H1 (cell line): Measurements from ENCODE around the gene OXER1. TPM values are rescaled to one million over a fixed set of nuclear protein-coding genes. Genes with fewer than 3 reads are reported as not detected.

Experiments used
- ASH2L ChIP-seq: fragments of 200-600, 300-600 bp; sonication (generic); IDR thresholded peaks from one replicate; pipeline ENCODE4 v1.7.1; 2017; ENCODE audit warnings: low read length
- BACH1 ChIP-seq: IDR thresholded peaks from 2 replicates; pipeline ENCODE4 v1.6.1; 2012; ENCODE audit warnings: low read length, improper control_type of control experiment
- CHD2 ChIP-seq: IDR thresholded peaks from 2 replicates; pipeline ENCODE4 v1.6.1; 2012; ENCODE audit warnings: low read length, improper control_type of control experiment
- CTCF ChIP-seq, 3 experiments: IDR thresholded peaks; 1 replicate in 2 of 3; 2 replicates in 1 of 3; pipeline versions ENCODE4 v1.5.1 to v1.6.1; 2011; ENCODE audit warnings: low read length in 3 of 3, mild to moderate bottlenecking in 3 of 3, inconsistent platforms in 2 of 3, low read depth in 1 of 3, moderate library complexity in 1 of 3; ENCODE audit not compliant: insufficient read depth in 1 of 3; ENCODE audit errors: control extremely low read depth in 1 of 3
- EGR1 ChIP-seq: IDR thresholded peaks from 2 replicates; pipeline ENCODE4 v1.6.1; 2011; ENCODE audit warnings: low read depth, low read length, borderline replicate concordance
- GABPA ChIP-seq: IDR thresholded peaks from 2 replicates; pipeline ENCODE4 v1.6.1; 2011; ENCODE audit warnings: mild to moderate bottlenecking, low read length, moderate library complexity, borderline replicate concordance; ENCODE audit not compliant: insufficient read depth
- GTF2F1 ChIP-seq: IDR thresholded peaks from 2 replicates; pipeline ENCODE4 v1.6.1; 2012; ENCODE audit warnings: low read depth, low read length, improper control_type of control experiment, borderline replicate concordance
- HDAC2 ChIP-seq, 2 experiments: fragments of 300-600 bp in 1 of 2; sonication (generic) in 1 of 2; IDR thresholded peaks; 2 replicates each; pipeline ENCODE4 v1.6.1; 2011 to 2012; ENCODE audit warnings: low read depth in 2 of 2, low read length in 2 of 2, mild to moderate bottlenecking in 2 of 2, moderate library complexity in 2 of 2, borderline replicate concordance in 1 of 2, inconsistent platforms in 1 of 2
- HDAC6 ChIP-seq: IDR thresholded peaks from one replicate; pipeline ENCODE4 v1.7.1; 2012; ENCODE audit warnings: low read depth, mild to moderate bottlenecking, inconsistent platforms, low read length, moderate library complexity
- JUN ChIP-seq: IDR thresholded peaks from 2 replicates; pipeline ENCODE4 v1.6.1; 2011; ENCODE audit warnings: low read depth, mild to moderate bottlenecking, improper control_type of control experiment, low read length
- JUND ChIP-seq: IDR thresholded peaks from 2 replicates; pipeline ENCODE4 v1.6.1; 2011; ENCODE audit warnings: mild to moderate bottlenecking, improper control_type of control experiment, low read length
- KDM5A ChIP-seq: fragments of 200-600 bp; IDR thresholded peaks from 2 replicates; pipeline ENCODE4 v1.7.1; 2012; ENCODE audit warnings: mild to moderate bottlenecking, low read length, inconsistent platforms, mixed read lengths
- MAX ChIP-seq: IDR thresholded peaks from 2 replicates; pipeline ENCODE4 v1.6.1; 2012; ENCODE audit warnings: inconsistent platforms
- RBBP5 ChIP-seq: IDR thresholded peaks from 2 replicates; pipeline ENCODE4 v1.7.1; 2012; ENCODE audit warnings: low read depth, mild to moderate bottlenecking, inconsistent platforms, low read length, moderate library complexity, borderline replicate concordance
- RFX5 ChIP-seq: IDR thresholded peaks from 2 replicates; pipeline ENCODE4 v1.6.1; 2011; ENCODE audit warnings: low read depth, low read length, improper control_type of control experiment, borderline replicate concordance
- RNF2 ChIP-seq: fragments of 200-900, 300-1000 bp; sonication (generic); IDR thresholded peaks from 2 replicates; pipeline ENCODE4 v1.7.1; 2016; ENCODE audit warnings: borderline replicate concordance, low read depth, mild to moderate bottlenecking, antibody characterized with exemption, low read length; ENCODE audit not compliant: poor library complexity, severe bottlenecking; ENCODE audit errors: missing control alignments
- SP1 ChIP-seq: IDR thresholded peaks from 2 replicates; pipeline ENCODE4 v1.6.1; 2011; ENCODE audit warnings: low read depth, low read length
- SP2 ChIP-seq: IDR thresholded peaks from 2 replicates; pipeline ENCODE4 v1.6.1; 2012; ENCODE audit warnings: mild to moderate bottlenecking, low read length, inconsistent platforms
- TAF1 ChIP-seq: IDR thresholded peaks from 2 replicates; pipeline ENCODE4 v1.6.1; 2011; ENCODE audit warnings: mild to moderate bottlenecking, low read depth, low read length
- TAF7 ChIP-seq: optimal IDR thresholded peaks from 2 replicates; pipeline ENCODE3; 2011; ENCODE audit warnings: low read depth, mild to moderate bottlenecking, inconsistent platforms, low read length, moderate library complexity, borderline replicate concordance
- TBP ChIP-seq: IDR thresholded peaks from 2 replicates; pipeline ENCODE4 v1.6.1; 2011; ENCODE audit warnings: low read depth, low read length, improper control_type of control experiment
- TCF12 ChIP-seq: IDR thresholded peaks from 2 replicates; pipeline ENCODE4 v1.6.1; 2011; ENCODE audit warnings: low read depth, mild to moderate bottlenecking, low read length
- polyA plus RNA-seq, 7 experiments: library from polyadenylated mRNA; depleted of rRNA in 3 of 7; stranded (reverse) in 5 of 7; unstranded in 2 of 7; fragments of >200 nt in 5 of 7; fragments of 200-250 nt in 2 of 7; gene quantifications; 1 replicate in 5 of 7; 2 replicates in 1 of 7; 4 replicates in 1 of 7; pipeline versions ENCODE4 v1.2.1 to v1.2.3, GENCODE V29; 2011 to 2013; ENCODE audit warnings: missing spikeins in 2 of 7, mixed read lengths in 2 of 7
- total RNA-seq: library from RNA; stranded (reverse); fragmentation: NEBNext Ultra II Directional; extraction: Animal tissue kit (Norgen Biotek cat#: 25700); gene quantifications from 2 replicates; pipeline ENCODE4 v1.2.1, GENCODE V29; 2021

Gene OXER1
- total and polyA plus RNA-seq, 2 of the 8 experiments (the other 6 are each of a cell fraction or from before 2014, with no cell fraction given), result 1.2 to 2.9 TPM

- TF ChIP-seq CTCF (IDR thresholded peaks at IDR 0.05; ENCODE audit: control extremely low read depth in 1 of 3, insufficient read depth in 1 of 3, low read depth in 1 of 3, low read length in 3 of 3) (peak; percentile 1 to 17 (median 6); a peak in 3 of 4 replicates), RNF2 (peak; percentile 7), TAF1 (peak; percentile 58), GABPA (no peak), MAX (peak; percentile 52; the same call in 1 of the 2 replicates), BACH1 (no peak), TCF12 (no peak), HDAC2 (IDR thresholded peaks at IDR 0.05; ENCODE audit: borderline replicate concordance in 1 of 2, low read depth in 2 of 2, low read length in 2 of 2) (0 out of 4 replicates have a peak, but pooled peaks of 1 of the 2 experiments have one; percentile 59), ASH2L (peak; percentile 85), CHD2 (no peak), RBBP5 (peak; percentile 91), JUND (no peak), HDAC6 (no peak), SP2 (no peak), JUN (no peak), GTF2F1 (no peak), TAF7 (peak; percentile 55), KDM5A (no peak), EGR1 (no peak), RFX5 (no peak), SP1 (no peak), TBP (peak; percentile 27; the same call in 1 of the 2 replicates)
Measured at GRCh38 chr2:42792583-42793333, 28.8 kb upstream of the OXER1 start, which contains the start of gene HAAO (continued).
